Endometrial microvascular endothelial cells (primary cell): ENCODE measurements around the gene NPHP4. TPM values are rescaled to one million over a fixed set of nuclear protein-coding genes. Genes with fewer than 3 reads are reported as not detected.
"Not testable (repeated sequence)": the region's sequence is repeated elsewhere in the genome, so short reads cannot be mapped to it uniquely, and the experiment has no call there.

ENCODE experiments used
- in situ Hi-C: cut with HindIII; loops from 2 replicates; pipeline ENCODE4 v1.10.0; 2017; ENCODE audit warnings: low sequenced_read_pairs, low pct_unique_long_range_greater_than_20kb; ENCODE audit errors: inconsistent ontology term
- total RNA-seq: library from RNA; depleted of rRNA; stranded (reverse); fragments of >200 nt; gene quantifications from one replicate; pipeline ENCODE4 v1.2.3, GENCODE V29; 2015; ENCODE audit errors: inconsistent ontology term

Gene NPHP4
- total RNA-seq, 1 donor from 2014 or later = 4.2 TPM

- in situ Hi-C loops = no loop called here
Measured at GRCh38 chr1:6025269-6026094, 33.3 kb upstream of the NPHP4 start.

GRCh38 chr1:6024376-6024775, 32.2 kb upstream of the NPHP4 start:
- in situ Hi-C loops = no loop called here

GRCh38 chr1:6023346-6023745, 31.1 kb upstream of the NPHP4 start:
- in situ Hi-C loops = no loop called here

GRCh38 chr1:6022193-6022592, 30.0 kb upstream of the NPHP4 start:
- in situ Hi-C loops = no loop called here

GRCh38 chr1:6019166-6019845, 27.1 kb upstream of the NPHP4 start:
- in situ Hi-C loops = no loop called here

GRCh38 chr1:6017654-6018053, 25.4 kb upstream of the NPHP4 start:
- in situ Hi-C loops = not testable (repeated sequence)

GRCh38 chr1:6016191-6016865, 24.1 kb upstream of the NPHP4 start:
- in situ Hi-C loops = no loop called here

- in situ Hi-C loops = no loop called here
Measured at GRCh38 chr1:6014130-6014999, 22.1 kb upstream of the NPHP4 start.

GRCh38 chr1:6013491-6013890, 21.3 kb upstream of the NPHP4 start:
- in situ Hi-C loops = no loop called here

- in situ Hi-C loops = no loop called here
Measured at GRCh38 chr1:6012529-6013318, 20.5 kb upstream of the NPHP4 start.

- in situ Hi-C loops = no loop called here
Measured at GRCh38 chr1:6011946-6012258, 19.7 kb upstream of the NPHP4 start.

- in situ Hi-C loops = no loop called here
Measured at GRCh38 chr1:6011161-6011945, 19.1 kb upstream of the NPHP4 start.

GRCh38 chr1:6010554-6010953, 18.3 kb upstream of the NPHP4 start:
- in situ Hi-C loops = no loop called here

- in situ Hi-C loops = no loop called here
Measured at GRCh38 chr1:6009120-6010040, 17.2 kb upstream of the NPHP4 start.

- in situ Hi-C loops = no loop called here
Measured at GRCh38 chr1:6008696-6009095, 16.5 kb upstream of the NPHP4 start.

- in situ Hi-C loops = no loop called here
Measured at GRCh38 chr1:6008084-6008415, 15.8 kb upstream of the NPHP4 start.
